Panc1 (cell line): ENCODE results near the gene SGMS2. TPM values are rescaled to one million over a fixed set of nuclear protein-coding genes. Genes with fewer than 3 reads are reported as not detected.

Experiments used
- ATAC-seq: fragments of 200-7000 bp; cut with Tn5 transposase; 2 replicates; pipeline ENCODE4 v1.9.1; 2020; ENCODE audit warnings: mild to moderate bottlenecking, moderate library complexity
- BruUV-seq: library from RNA; stranded (reverse); fragments of 400-500 nt; replicated peaks from 2 replicates; lab custom pipeline; 2021; lab: Mats Ljungman, UMichigan
- CTCF ChIA-PET: fragments of 300-600 bp; sonication (Branson Sonifier 250); formaldehyde crosslinking; loops from one replicate; lab custom pipeline; 2022; ENCODE audit warnings: antibody characterized with exemption; lab: Charles Lee
- POLR2A ChIA-PET: fragments of 300-600 bp; sonication (Branson Sonifier 250); formaldehyde crosslinking; loops from one replicate; lab custom pipeline; 2022; ENCODE audit warnings: antibody characterized with exemption; lab: Charles Lee
- DNase-seq: peaks from one replicate; pipeline ENCODE4 v3.0.0-alpha.2; 2010; ENCODE audit warnings: low read depth, low spot score
- H3K27ac ChIP-seq: 2 replicates; pipeline ENCODE4 v1.5.1; 2011; ENCODE audit warnings: mild to moderate bottlenecking, low read length, inconsistent platforms
- H3K27me3 ChIP-seq: fragments of 200-500 bp; sonication (Bioruptor generic); 2 replicates; pipeline ENCODE4 v1.6.0; 2014; ENCODE audit warnings: low read length, inconsistent platforms; ENCODE audit not compliant: control insufficient read depth, insufficient read depth
- H3K36me3 ChIP-seq: fragments of 200-500 bp; sonication (Bioruptor generic); 2 replicates; pipeline ENCODE4 v1.5.1; 2014; ENCODE audit warnings: inconsistent platforms, mild to moderate bottlenecking, low read length, moderate library complexity; ENCODE audit not compliant: control insufficient read depth, insufficient read depth
- H3K4me1 ChIP-seq: 2 replicates; pipeline ENCODE4 v1.5.1; 2011; ENCODE audit warnings: inconsistent platforms, mild to moderate bottlenecking, low read length, moderate library complexity; ENCODE audit not compliant: control insufficient read depth, insufficient read depth
- H3K4me3 ChIP-seq, 2 experiments: 2 replicates each; pipeline ENCODE4 v1.5.1; 2011 to 2012; ENCODE audit warnings: low read depth in 2 of 2, low read length in 2 of 2, mild to moderate bottlenecking in 2 of 2, inconsistent platforms in 1 of 2, moderate library complexity in 1 of 2
- H3K9me3 ChIP-seq: fragments of 200-500 bp; sonication (Bioruptor generic); 2 replicates; pipeline ENCODE4 v1.5.1; 2014; ENCODE audit warnings: low read depth, mild to moderate bottlenecking, inconsistent platforms, low read length, moderate library complexity; ENCODE audit not compliant: control insufficient read depth, insufficient read depth
- CTCF ChIP-seq: fragments of 450-650 bp; IDR thresholded peaks from 2 replicates; pipeline ENCODE4 v1.5.1; 2017; ENCODE audit warnings: mild to moderate bottlenecking
- POLR2AphosphoS5 ChIP-seq: IDR thresholded peaks from 2 replicates; pipeline ENCODE4 v1.6.1; 2012; ENCODE audit warnings: mild to moderate bottlenecking, low read depth, low read length, moderate library complexity
- REST ChIP-seq, 2 experiments: IDR thresholded peaks; 2 replicates each; pipeline ENCODE4 v1.6.1; 2011 to 2012; ENCODE audit warnings: low read depth in 2 of 2, control low read depth in 1 of 2, low read length in 1 of 2, mild to moderate bottlenecking in 1 of 2, moderate library complexity in 1 of 2; ENCODE audit not compliant: insufficient read depth in 1 of 2
- SIN3A ChIP-seq: IDR thresholded peaks from 2 replicates; pipeline ENCODE4 v1.6.1; 2012; ENCODE audit warnings: low read depth, mild to moderate bottlenecking, low read length, moderate library complexity, borderline replicate concordance; ENCODE audit not compliant: insufficient read depth
- TCF7L2 ChIP-seq: IDR thresholded peaks from 2 replicates; pipeline ENCODE4 v1.6.1; 2011; ENCODE audit warnings: mild to moderate bottlenecking, low read depth, low read length, inconsistent platforms
- in situ Hi-C: cut with HindIII; loops from 2 replicates; pipeline ENCODE4 v1.10.0; 2016; ENCODE audit warnings: low sequenced_read_pairs, low pct_unique_long_range_greater_than_20kb
- intact Hi-C: fragments of 100-400 bp; cut with micrococcal nuclease; formaldehyde crosslinking; loops from one replicate; pipeline ENCODE4 v1.10.0; 2022; ENCODE audit not compliant: unreplicated experiment
- total RNA-seq: library from RNA; stranded (reverse); gene quantifications from one replicate; pipeline ENCODE4 v1.2.1, GENCODE V29; 2021; ENCODE audit not compliant: unreplicated experiment

The SGMS2 gene
- total RNA-seq, 1 experiment from 2014 or later = 15.6 TPM

GRCh38 chr4:107870236-107870635 is 45.5 kb downstream of the SGMS2 start:
- TF ChIP-seq CTCF (no peak), SIN3A (no peak), POLR2AphosphoS5 (no peak), TCF7L2 (no peak), REST (IDR thresholded peaks at IDR 0.05; ENCODE audit: insufficient read depth in 1 of 2, low read depth in 2 of 2, low read length in 1 of 2) (no peak)
- Histone ChIP-seq H3K4me3 (no peak overlapping the region), H3K36me3 (no peaks in the 10 kb centered on the region), H3K4me1 (no peaks in the 10 kb centered on the region), H3K9me3 (no peaks in the 10 kb centered on the region), H3K27ac (no peak overlapping the region), H3K27me3 (no peaks in the 10 kb centered on the region)
- ChIA-PET CTCF (no interaction called here), POLR2A (no interaction called here)
- intact Hi-C loops (no loop called here), in situ Hi-C loops (no loop called here)
- no TSS peak for BruUV-seq
- DNase-seq (no peak), ATAC-seq (no peak)

- no peaks in the 10 kb centered on the region for H3K9me3 ChIP-seq
- ATAC-seq (no peak), DNase-seq (no peak)
- no peak overlapping the region for H3K27ac ChIP-seq
- no TSS peak for BruUV-seq
- POLR2A ChIA-PET = no interaction called here
- TF ChIP-seq POLR2AphosphoS5 = no peak
- TF ChIP-seq REST (IDR thresholded peaks at IDR 0.05; ENCODE audit: insufficient read depth in 1 of 2, low read depth in 2 of 2, low read length in 1 of 2) = no peak
- no peak for TF ChIP-seq CTCF
- no peak overlapping the region for H3K4me3 ChIP-seq
- no peaks in the 10 kb centered on the region for H3K4me1 ChIP-seq
- no peaks in the 10 kb centered on the region for H3K36me3 ChIP-seq
- H3K27me3 ChIP-seq = no peaks in the 10 kb centered on the region
- CTCF ChIA-PET = no interaction called here
- intact Hi-C loops = no loop called here
- in situ Hi-C loops = no loop called here
Measured at GRCh38 chr4:107870916-107871786, 46.4 kb downstream of the SGMS2 start.
